Measurements from ENCODE around the gene C1GALT1C1L.
"Not testable (repeated sequence)": the region's sequence is repeated elsewhere in the genome, so short reads cannot be mapped to it uniquely, and the experiment has no call there.

C1GALT1C1L gene

GRCh38 chr2:43648994-43649701 is 27.1 kb downstream of the C1GALT1C1L start:
- no peak for DNase-seq

GRCh38 chr2:43643680-43644079 is 32.5 kb downstream of the C1GALT1C1L start:
- DNase-seq = no peak

GRCh38 chr2:43642363-43642762 is 33.9 kb downstream of the C1GALT1C1L start:
- DNase-seq = no peak

GRCh38 chr2:43637030-43637803 is 39.0 kb downstream of the C1GALT1C1L start, which contains the start of gene PLEKHH2:
Gene PLEKHH2, plus strand, starts transcription at chr2:43637260. Its CDS starts 7,414 bp downstream, at chr2:43644674.
- DNase-seq = peak; percentile 62

- no peak for DNase-seq
Measured at GRCh38 chr2:43636621-43637020, 39.6 kb downstream of the C1GALT1C1L start.

GRCh38 chr2:43636153-43636552 is 40.1 kb downstream of the C1GALT1C1L start:
- DNase-seq = not testable (repeated sequence)

- peak; percentile 30 for DNase-seq
Measured at GRCh38 chr2:43634604-43635306, 41.5 kb downstream of the C1GALT1C1L start.

- DNase-seq = no peak
Measured at GRCh38 chr2:43631618-43632317, 44.5 kb downstream of the C1GALT1C1L start.
